ENCODE data around the gene MTM1.

The MTM1 gene

GRCh38 chrX:150683536-150684146, 115.2 kb downstream of the MTM1 start:
- DNase-seq = no peak

DNA sequence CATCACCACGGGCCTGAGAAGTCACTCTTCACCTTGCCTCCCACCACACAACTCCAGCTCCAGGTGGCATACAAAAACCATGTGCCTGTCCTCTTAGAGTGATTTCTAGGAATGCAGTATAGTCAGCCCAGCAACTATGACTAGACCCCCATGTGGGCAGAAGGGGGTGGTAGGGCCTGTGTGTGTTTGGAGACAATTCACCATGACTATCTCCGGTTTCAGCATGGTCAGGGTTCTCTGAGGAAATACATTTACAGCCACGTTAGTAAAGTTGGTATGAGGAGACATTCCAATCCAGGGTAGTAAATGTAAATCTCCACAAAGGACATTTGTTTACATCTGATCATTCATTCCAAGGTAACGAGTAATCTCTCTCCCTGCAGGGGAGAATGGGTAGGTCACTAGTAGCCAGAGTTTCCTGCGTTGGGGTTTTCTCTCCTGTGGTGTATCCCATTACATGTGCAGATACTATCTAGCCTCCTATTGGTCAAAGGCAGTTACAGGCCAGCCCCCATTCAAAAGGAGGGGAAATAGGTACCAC, 120.6 kb downstream of the MTM1 start:
- no peak for DNase-seq

DNA sequence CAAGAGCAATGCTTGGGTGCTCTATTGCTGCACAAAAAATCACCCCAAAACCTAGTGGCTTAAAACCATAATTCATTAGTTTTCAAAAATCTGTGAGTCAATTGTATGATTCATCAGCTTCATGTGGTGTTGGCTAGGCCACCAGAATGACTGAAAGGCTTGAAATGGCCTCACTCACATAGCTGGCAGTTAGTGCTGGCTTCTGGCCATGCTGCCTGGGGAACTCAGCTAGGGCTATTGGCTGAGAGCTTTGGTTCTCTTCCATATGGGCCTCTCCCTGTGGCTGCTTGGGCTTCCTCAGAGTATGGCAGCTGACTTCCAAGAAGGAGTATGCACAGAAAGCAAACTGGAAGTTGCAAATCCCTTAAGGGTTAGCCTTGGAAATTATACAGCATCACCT, 121.7 kb downstream of the MTM1 start:
- DNase-seq = no peak

- DNase-seq = no peak
These were observed 123.9 kb downstream of the MTM1 start for GRCh38 chrX:150692296-150692695.

DNA sequence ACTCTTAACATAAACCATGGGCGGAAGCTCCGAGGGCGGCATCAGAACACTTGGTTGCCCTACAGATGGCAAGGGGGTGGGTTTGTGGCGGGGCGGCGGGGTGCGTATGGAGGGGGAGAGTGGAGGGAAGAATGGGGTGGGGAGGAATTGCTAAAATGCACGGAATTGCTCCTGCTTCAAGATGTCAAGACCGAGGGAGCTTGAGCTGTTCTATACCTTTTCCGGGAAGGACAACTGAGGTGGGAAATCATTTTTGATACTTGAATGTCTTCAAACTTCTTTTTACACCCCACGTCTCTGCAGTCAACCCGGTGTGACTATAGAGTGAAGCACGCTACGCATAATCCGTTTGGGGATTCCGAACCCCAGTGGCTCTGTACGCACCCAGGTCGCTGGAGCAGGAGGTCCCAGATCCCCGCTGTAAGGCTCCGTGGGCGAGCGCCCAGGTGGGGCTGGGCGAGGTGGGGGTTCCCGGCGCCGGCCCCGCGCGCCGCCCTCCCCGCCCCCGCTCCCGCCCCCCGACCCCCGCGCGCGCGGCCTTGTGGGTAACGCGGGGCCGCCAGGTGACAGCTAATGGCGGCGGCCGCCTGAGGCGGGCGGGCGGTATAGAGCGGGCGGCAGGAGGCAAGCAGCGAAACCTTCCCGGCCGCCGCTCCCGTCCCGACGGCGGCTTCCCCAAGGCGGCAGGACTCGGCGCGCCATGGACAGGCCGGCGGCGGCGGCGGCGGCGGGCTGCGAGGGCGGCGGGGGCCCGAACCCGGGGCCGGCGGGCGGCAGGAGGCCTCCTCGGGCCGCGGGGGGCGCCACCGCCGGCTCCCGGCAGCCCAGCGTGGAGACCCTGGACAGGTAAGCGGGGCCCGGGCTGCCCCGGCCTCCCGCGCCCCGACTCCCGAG, 124.7 kb downstream of the MTM1 start, which contains the start of gene MTMR1:
Gene MTMR1, plus strand, starts transcription at position 566 of the 894 bp plus-strand sequence. Its CDS starts 135 bp downstream, at position 701.
- DNase-seq = no peak

DNA sequence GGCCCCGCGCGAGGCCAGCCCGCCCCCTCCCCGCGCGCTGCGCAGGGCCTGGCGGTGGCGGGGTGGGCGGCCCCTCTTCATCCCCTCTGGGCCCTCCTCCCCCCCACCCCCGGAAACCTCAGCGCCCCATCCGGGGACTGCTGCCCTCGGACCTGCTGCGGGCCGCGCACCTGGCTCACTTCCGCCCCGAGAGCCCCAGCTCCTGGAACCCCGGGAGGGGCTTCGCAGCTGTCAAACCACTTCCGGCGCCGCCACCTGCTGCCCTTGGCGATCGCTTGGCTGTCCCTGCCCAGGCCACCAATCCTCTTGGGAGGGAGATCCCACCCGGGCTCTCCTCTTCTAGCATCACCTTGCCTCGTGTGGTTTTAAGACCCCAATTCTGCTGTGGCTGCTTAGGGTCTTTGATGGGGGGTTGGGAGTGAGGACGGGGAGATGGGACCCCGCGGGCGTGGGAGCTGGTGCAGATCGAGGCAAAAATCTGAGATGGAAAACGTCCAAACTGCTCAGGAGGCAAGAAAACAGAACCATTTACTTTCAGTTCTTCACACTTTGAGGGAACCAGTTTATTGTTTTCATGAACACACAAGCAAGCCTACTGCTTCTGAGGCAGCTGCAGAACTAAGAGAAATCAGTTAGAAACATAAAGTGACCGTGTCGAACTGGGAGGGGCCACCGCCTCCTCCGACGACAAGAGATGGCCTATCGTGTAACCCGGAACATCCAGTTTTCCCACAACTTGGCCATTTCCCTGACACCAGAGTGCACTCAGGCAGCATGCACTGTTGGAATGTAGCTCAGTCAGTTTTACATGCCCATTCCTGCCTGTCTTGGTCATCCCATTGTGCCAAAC, 125.5 kb downstream of the MTM1 start:
- DNase-seq = no peak

- no peak for DNase-seq
These were observed 126.5 kb downstream of the MTM1 start for GRCh38 chrX:150694738-150695410.

DNA sequence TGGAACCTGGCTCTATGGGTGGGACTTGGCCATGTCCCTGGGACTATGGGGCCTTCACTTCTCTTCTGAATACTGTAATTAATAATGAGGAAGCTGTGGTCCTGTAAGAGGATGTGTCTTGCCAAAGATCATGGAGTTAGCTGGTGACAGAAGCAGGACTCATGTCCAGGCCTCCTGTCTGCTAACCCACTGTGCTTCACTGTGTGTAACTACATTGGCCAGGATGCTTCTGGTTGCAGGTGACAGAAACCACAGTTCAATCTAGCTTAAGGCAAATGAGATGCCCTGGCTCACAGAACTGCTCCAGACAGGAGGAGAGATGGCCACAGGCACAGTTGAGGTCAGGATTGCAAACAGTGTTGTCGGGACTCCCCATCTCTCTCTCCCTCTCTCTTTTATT, 127.9 kb downstream of the MTM1 start:
- DNase-seq = no peak

DNA sequence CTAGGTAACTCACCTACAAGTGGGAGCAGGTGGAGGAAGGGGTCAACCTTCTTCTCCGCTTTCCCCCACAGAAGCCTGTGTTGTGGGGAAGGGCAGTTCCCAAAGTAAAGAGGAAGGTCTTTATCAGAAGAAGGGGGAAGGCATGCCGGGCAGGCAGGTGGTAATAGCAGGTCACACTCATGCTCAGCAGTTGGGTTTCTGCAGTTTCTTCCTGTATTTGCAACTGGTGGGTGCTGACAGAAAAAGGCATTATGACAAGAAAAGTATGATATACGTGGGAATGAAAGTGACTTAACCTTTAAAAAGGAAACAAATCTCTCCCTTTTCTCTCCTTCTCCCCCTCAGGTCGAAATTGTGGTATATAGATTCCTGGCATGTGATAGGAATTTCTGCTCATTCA, 128.4 kb downstream of the MTM1 start:
- DNase-seq = no peak

GRCh38 chrX:150697641-150698040, 129.2 kb downstream of the MTM1 start:
- DNase-seq = no peak

GRCh38 chrX:150698981-150699380, 130.6 kb downstream of the MTM1 start:
- no peak for DNase-seq

DNA sequence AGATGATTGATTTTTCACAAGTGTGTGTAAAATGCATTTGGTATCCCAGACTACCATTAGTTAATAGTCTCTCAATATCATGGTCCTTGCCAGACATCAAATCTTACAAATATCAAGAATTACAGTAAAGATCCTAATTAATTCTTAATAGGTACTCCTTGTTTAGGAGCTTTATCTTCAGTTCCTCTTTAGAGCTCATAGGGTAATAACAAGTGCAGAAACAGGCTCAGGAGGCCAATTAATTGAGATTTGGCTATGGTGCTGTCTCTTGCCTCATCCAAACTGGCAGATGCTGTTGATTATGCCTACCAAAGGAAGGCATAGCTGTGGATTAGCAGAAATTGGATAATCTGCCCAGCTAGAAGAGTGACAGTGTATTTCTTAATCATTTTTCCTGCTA, 131.7 kb downstream of the MTM1 start:
- DNase-seq = no peak

DNA sequence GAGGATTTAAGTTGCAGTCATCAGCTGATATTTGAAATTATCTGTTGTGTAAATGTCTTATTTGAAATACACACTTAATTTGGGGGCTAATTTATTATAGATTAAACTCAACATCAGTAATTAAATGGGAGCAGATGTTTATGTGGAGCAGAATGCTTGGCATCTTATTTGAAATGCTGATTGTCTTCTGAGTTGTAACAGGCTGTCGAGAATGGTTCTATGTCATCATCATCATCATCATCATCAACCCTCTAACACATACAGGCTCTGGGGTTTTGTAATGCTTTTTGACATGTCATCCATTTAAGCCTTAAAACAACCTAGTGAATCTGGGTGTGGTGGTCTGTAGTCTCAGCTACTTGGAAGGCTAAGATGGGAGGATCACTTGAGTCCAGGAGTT, 133.0 kb downstream of the MTM1 start:
- no peak for DNase-seq

GRCh38 chrX:150702966-150703694, 134.7 kb downstream of the MTM1 start:
- no peak for DNase-seq

GRCh38 chrX:150703695-150703974, 135.2 kb downstream of the MTM1 start:
- no peak for DNase-seq

- no peak for DNase-seq
These were observed 135.7 kb downstream of the MTM1 start for GRCh38 chrX:150704030-150704613.

DNA sequence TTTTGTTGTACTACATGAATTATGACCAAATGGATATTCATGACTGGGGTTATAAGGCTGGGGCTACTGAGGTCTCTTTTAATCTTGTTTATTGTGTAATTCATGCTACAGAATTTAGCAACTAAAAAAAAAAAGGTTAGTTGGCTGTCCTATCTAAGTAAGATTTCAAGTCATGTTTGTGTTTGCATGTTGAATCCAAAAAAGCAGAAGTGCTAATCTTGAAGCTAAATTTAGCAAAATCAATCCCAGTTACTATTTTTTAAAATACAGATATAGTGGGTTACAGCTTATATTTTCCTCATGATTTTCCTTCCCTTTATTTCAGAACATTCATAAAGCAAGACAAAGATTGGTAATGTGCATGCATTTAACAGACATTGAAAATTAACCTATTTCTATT, 144.2 kb downstream of the MTM1 start:
- DNase-seq = no peak

DNA sequence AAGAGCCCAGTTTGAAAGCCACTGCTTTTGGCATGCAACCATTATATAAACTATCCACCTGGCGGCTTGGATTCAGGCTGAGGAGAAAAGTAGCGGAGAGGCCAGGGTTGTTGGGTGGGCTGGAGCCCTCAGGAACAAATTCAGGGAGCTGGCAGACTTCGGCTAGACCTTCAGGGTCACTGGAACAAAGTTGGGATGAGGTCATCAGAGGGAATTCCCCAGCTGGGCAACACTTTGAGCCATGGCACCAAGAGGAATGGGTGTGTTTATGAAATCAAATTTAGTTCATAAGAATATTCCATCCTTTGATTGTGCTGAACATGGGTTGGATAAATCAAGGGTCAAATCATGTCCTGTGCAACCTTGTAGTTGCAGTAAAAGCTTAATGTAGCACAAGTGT, 146.8 kb downstream of the MTM1 start:
- DNase-seq = no peak

GRCh38 chrX:150719621-150720020, 151.2 kb downstream of the MTM1 start:
- no peak for DNase-seq
